GM13977 (cell line): ENCODE results near the gene FAAP100.
A peak's percentile ranks its signal among the peaks of the same experiment; 100 is the strongest.

Experiments
- DNase-seq: peaks from one replicate; pipeline ENCODE4 v3.0.0; 2012; ENCODE audit warnings: low spot score
- CTCF ChIP-seq: IDR thresholded peaks from 2 replicates; pipeline ENCODE4 v1.5.1; 2012; ENCODE audit warnings: mild to moderate bottlenecking, control low read depth; ENCODE audit not compliant: insufficient read depth; ENCODE audit errors: extremely low read depth, missing control alignments
- in situ Hi-C: fragments of 300-500 bp; cut with MboI; formaldehyde crosslinking; loops from one replicate; pipeline ENCODE4 v1.12.0; 2022; ENCODE audit warnings: low sequenced_read_pairs, low pct_unique_long_range_greater_than_20kb, mixed read lengths, inconsistent platforms; ENCODE audit not compliant: unreplicated experiment

FAAP100 gene

DNA sequence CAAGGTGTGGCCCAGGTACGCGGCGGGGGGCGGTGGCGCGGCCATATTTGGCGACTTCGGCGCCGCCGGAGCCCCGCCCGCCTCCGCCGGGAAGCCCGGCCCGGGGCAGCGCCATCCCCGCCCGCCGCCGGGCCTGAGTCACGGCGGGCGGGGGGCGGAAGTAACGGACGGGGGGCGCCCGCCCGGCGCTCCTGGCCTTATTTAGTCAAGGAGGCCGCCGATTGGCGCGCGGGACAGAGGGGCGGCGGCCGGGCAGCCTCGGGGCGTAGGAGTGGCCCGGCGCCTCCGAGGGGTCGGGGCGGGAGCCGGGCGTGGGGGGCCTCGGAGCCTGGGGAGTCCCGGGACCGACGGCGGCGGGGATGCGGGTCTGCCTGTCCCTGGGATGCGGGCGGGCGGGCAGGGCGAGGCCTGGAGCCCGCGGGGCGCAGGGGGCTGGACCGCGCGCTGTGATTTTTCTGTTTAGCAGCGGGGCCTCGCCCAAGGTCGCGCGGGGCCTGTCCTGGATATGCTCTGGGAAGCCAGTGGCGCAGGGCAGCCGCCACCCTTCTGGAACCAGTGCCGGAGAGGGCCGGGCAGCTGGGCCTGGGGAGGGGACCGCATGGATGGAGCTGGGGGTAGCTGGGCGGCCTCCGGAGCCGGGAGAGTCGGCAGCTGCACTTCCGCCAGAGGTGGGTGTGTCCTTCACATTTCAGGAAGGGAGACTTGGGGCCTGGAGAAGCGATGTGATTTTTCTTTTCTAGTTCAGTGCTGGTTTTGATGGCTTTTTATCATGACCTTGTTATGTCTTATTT, 37.2 kb downstream of the FAAP100 start:
- TF ChIP-seq CTCF = no peak
- in situ Hi-C loops = no loop called here
- DNase-seq = peak; percentile 89

GRCh38 chr17:81514489-81514738, 37.7 kb downstream of the FAAP100 start:
- no peak for TF ChIP-seq CTCF
- in situ Hi-C loops = no loop called here
- no peak for DNase-seq

GRCh38 chr17:81513753-81514488, 38.2 kb downstream of the FAAP100 start:
- in situ Hi-C loops = no loop called here
- no peak for DNase-seq
- TF ChIP-seq CTCF = no peak

- TF ChIP-seq CTCF = no peak
- DNase-seq = peak; percentile 72
- in situ Hi-C loops = no loop called here
Measured at GRCh38 chr17:81513372-81513752, 38.8 kb downstream of the FAAP100 start.

DNA sequence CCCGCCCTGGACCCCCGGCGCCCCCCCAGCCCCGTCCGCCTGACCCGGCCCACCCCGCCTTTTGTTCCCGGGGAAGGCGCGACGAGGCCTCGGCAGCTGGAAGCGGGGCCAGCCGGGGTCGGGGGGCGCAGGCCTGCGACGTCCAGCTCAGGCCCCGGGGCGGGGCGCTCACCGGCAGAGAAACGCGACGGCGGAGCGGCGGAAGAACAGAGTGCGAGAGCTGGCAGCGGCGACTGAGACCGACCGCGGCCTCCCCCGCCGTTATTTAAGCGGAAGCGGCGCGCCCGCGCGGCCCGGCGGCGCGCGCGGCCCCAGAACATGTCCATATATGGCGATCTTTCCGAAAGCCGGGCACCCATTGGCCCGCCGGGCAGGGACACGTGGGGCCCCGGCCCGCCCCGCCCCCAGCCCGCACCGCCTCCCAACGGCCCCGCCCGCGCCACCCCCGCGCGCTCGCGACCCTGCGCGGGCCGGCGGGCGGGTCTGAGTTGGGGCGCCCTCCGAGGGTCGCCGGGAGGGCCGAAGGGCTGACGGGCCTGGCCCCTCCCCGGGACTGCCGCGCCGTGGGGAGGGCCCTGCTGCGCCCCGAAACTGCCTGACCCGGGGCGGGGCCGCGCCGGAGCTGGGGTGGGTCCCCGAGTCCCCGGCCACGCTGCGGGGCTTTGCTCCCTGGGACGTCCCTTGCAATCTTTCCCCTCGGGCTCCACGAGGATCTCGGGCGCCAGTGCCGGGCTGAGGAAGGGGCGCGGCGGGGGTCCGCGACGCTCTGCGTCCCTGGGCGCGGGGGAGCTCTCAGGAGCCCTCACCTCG, 39.4 kb downstream of the FAAP100 start, which contains the start of gene ACTG1:
TSS of gene ACTG1 (minus strand) at position 238 of the 810 bp plus-strand sequence. CDS start 445 bp downstream, outside the sequence.
- in situ Hi-C loops = no loop called here
- DNase-seq = peak; percentile 98

More for the DNA sequence above, 39.4 kb downstream of the FAAP100 start, which contains the start of gene ACTG1:
- no peak for TF ChIP-seq CTCF
